DMS 273 (cell line): ENCODE data around the gene KRTAP12-3.
"Not testable (repeated sequence)": the region's sequence is repeated elsewhere in the genome, so short reads cannot be mapped to it uniquely, and the experiment has no call there.

Experiments used
- DNase-seq: peaks from one replicate; lab custom pipeline; 2025; ENCODE audit not compliant: unreplicated experiment; lab: John Stamatoyannopoulos, UW

The KRTAP12-3 gene

GRCh38 chr21:44682580-44683151 is 24.9 kb downstream of the KRTAP12-3 start:
- DNase-seq, result no peak

GRCh38 chr21:44684077-44684476 is 26.3 kb downstream of the KRTAP12-3 start:
- DNase-seq, result no peak

GRCh38 chr21:44684483-44684882 is 26.8 kb downstream of the KRTAP12-3 start:
- DNase-seq, result no peak

- DNase-seq, result not testable (repeated sequence)
These were observed 27.3 kb downstream of the KRTAP12-3 start for GRCh38 chr21:44685050-44685449.

GRCh38 chr21:44686000-44686781 is 28.5 kb downstream of the KRTAP12-3 start:
- no peak for DNase-seq

- DNase-seq, result no peak
These were observed 29.3 kb downstream of the KRTAP12-3 start for GRCh38 chr21:44686843-44687561.

GRCh38 chr21:44687671-44688070 is 29.9 kb downstream of the KRTAP12-3 start:
- peak; percentile 34 for DNase-seq

GRCh38 chr21:44689740-44690139 is 32.0 kb downstream of the KRTAP12-3 start:
- not testable (repeated sequence) for DNase-seq

- no peak for DNase-seq
These were observed 34.0 kb downstream of the KRTAP12-3 start for GRCh38 chr21:44691686-44692085.

GRCh38 chr21:44692798-44693512 is 35.2 kb downstream of the KRTAP12-3 start:
- no peak for DNase-seq

- no peak for DNase-seq
These were observed 37.0 kb downstream of the KRTAP12-3 start for GRCh38 chr21:44694776-44695175.

GRCh38 chr21:44695184-44695583 is 37.5 kb downstream of the KRTAP12-3 start:
- no peak for DNase-seq

- no peak for DNase-seq
These were observed 37.9 kb downstream of the KRTAP12-3 start for GRCh38 chr21:44695641-44696040.

GRCh38 chr21:44696572-44696971 is 38.8 kb downstream of the KRTAP12-3 start:
- no peak for DNase-seq

GRCh38 chr21:44697172-44697810 is 39.6 kb downstream of the KRTAP12-3 start, which contains the start of gene KRTAP10-12:
Gene KRTAP10-12, plus strand, starts transcription at chr21:44697172. Its CDS starts 30 bp downstream, at chr21:44697202.
- peak; percentile 52 for DNase-seq

GRCh38 chr21:44697811-44698734 is 40.3 kb downstream of the KRTAP12-3 start:
- DNase-seq, result no peak

GRCh38 chr21:44699502-44700001 is 41.8 kb downstream of the KRTAP12-3 start:
- DNase-seq, result no peak

GRCh38 chr21:44700101-44701022 is 42.6 kb downstream of the KRTAP12-3 start:
- DNase-seq, result no peak
